HEK293 (cell line): Measurements from ENCODE around the gene CHRM2.

Experiments
- CTCF ChIA-PET: fragments of 350-600 bp; formaldehyde crosslinking; extraction: SDS; loops from one replicate; lab custom pipeline; 2021; ENCODE audit warnings: antibody characterized with exemption; lab: Yijun Ruan, JAX
- POLR2A ChIA-PET: fragments of 300-600 bp; formaldehyde crosslinking; extraction: SDS; loops from one replicate; lab custom pipeline; 2020; ENCODE audit warnings: antibody characterized with exemption, inconsistent platforms; lab: Yijun Ruan, JAX
- H3K27ac ChIP-seq: fragments of 200-500 bp; sonication (Bioruptor generic); 2 replicates; pipeline ENCODE4 v1.5.1; 2014; ENCODE audit warnings: low read depth, low read length, control low read depth, inconsistent platforms; ENCODE audit errors: extremely low read depth
- H3K36me3 ChIP-seq, 2 experiments: fragments of 200-500 bp in 1 of 2; sonication (Bioruptor generic) in 1 of 2; 1 replicate in 1 of 2; 2 replicates in 1 of 2; pipeline ENCODE4 v1.5.1; 2014 to 2017; ENCODE audit warnings: inconsistent platforms in 2 of 2, low read length in 2 of 2; ENCODE audit not compliant: control insufficient read depth in 2 of 2, insufficient read depth in 1 of 2
- H3K4me1 ChIP-seq: fragments of 200-500 bp; sonication (Bioruptor generic); 2 replicates; pipeline ENCODE4 v1.5.1; 2014; ENCODE audit warnings: mild to moderate bottlenecking, low read length, inconsistent platforms; ENCODE audit not compliant: control insufficient read depth, insufficient read depth
- H3K4me3 ChIP-seq: 2 replicates; pipeline ENCODE4 v1.5.1; 2011; ENCODE audit warnings: low read depth, mild to moderate bottlenecking, control low read depth, low read length, moderate library complexity
- H3K9me3 ChIP-seq: fragments of 200-500 bp; sonication (Bioruptor generic); 2 replicates; pipeline ENCODE4 v1.5.1; 2014; ENCODE audit warnings: low read depth, low read length, inconsistent platforms; ENCODE audit not compliant: control insufficient read depth, insufficient read depth
- BCL11A ChIP-seq: fragments of 450-650 bp; formaldehyde crosslinking; IDR thresholded peaks from 2 replicates; pipeline ENCODE4 v1.5.1; 2016; ENCODE audit warnings: low read depth, missing biosample characterization, missing genetic modification characterization
- HOXC10 ChIP-seq: sonication (generic); formaldehyde crosslinking; IDR thresholded peaks from 2 replicates; pipeline ENCODE4 v1.8.1; 2023; ENCODE audit warnings: mild to moderate bottlenecking, missing genetic modification reagents
- HOXD13 ChIP-seq: sonication (generic); formaldehyde crosslinking; IDR thresholded peaks from 2 replicates; pipeline ENCODE4 v1.8.0; 2022; ENCODE audit warnings: missing genetic modification reagents, borderline replicate concordance
- YY1 ChIP-seq: fragments of 450-650 bp; formaldehyde crosslinking; IDR thresholded peaks from 2 replicates; pipeline ENCODE4 v1.5.1; 2018; ENCODE audit warnings: missing biosample characterization, missing genetic modification characterization
- ZBTB21 ChIP-seq: fragments of 450-650 bp; formaldehyde crosslinking; IDR thresholded peaks from 2 replicates; pipeline ENCODE4 v1.5.1; 2017; ENCODE audit warnings: missing biosample characterization, missing genetic modification characterization
- ZBTB7A ChIP-seq: fragments of 450-650 bp; formaldehyde crosslinking; IDR thresholded peaks from 2 replicates; pipeline ENCODE4 v1.5.1; 2016; ENCODE audit warnings: low read depth, missing biosample characterization, missing genetic modification characterization
- ZFP41 ChIP-seq: fragments of 450-650 bp; formaldehyde crosslinking; IDR thresholded peaks from 2 replicates; pipeline ENCODE4 v1.5.1; 2016; ENCODE audit warnings: missing biosample characterization, missing genetic modification characterization, borderline replicate concordance
- ZNF146 ChIP-seq: fragments of 450-650 bp; formaldehyde crosslinking; IDR thresholded peaks from 2 replicates; pipeline ENCODE4 v1.5.1; 2016; ENCODE audit warnings: missing biosample characterization, missing genetic modification characterization
- ZNF23 ChIP-seq: fragments of 450-650 bp; formaldehyde crosslinking; IDR thresholded peaks from 2 replicates; pipeline ENCODE4 v1.5.1; 2016; ENCODE audit warnings: missing biosample characterization, missing genetic modification characterization, borderline replicate concordance
- ZNF24 ChIP-seq: fragments of 450-650 bp; formaldehyde crosslinking; IDR thresholded peaks from 2 replicates; pipeline ENCODE4 v1.5.1; 2016; ENCODE audit warnings: missing biosample characterization, missing genetic modification characterization
- ZNF274 ChIP-seq, 2 experiments: fragments of 200-500 bp in 1 of 2; fragments of 450-650 bp in 1 of 2; sonication (Bioruptor generic) in 1 of 2; formaldehyde crosslinking in 1 of 2; IDR thresholded peaks; 2 replicates each; pipeline versions ENCODE4 v1.5.1 to v1.6.1; 2014 to 2016; ENCODE audit warnings: borderline replicate concordance in 1 of 2, inconsistent platforms in 1 of 2, low read length in 1 of 2, missing biosample characterization in 1 of 2, missing genetic modification characterization in 1 of 2
- ZNF341 ChIP-seq: fragments of 450-650 bp; formaldehyde crosslinking; IDR thresholded peaks from 2 replicates; pipeline ENCODE4; 2016; ENCODE audit warnings: low read depth, missing biosample characterization, missing genetic modification characterization
- ZNF394 ChIP-seq: fragments of 450-650 bp; formaldehyde crosslinking; IDR thresholded peaks from 2 replicates; pipeline ENCODE4 v1.5.1; 2016; ENCODE audit warnings: missing biosample characterization, missing genetic modification characterization, mild to moderate bottlenecking, moderate library complexity, borderline replicate concordance
- ZNF670 ChIP-seq: fragments of 450-650 bp; formaldehyde crosslinking; IDR thresholded peaks from 2 replicates; pipeline ENCODE4 v1.5.1; 2016; ENCODE audit warnings: missing biosample characterization, missing genetic modification characterization, low read depth
- ZNF677 ChIP-seq: fragments of 450-650 bp; IDR thresholded peaks from 2 replicates; pipeline ENCODE4 v1.5.0; 2018; ENCODE audit warnings: missing biosample characterization, mild to moderate bottlenecking, missing genetic modification characterization, moderate library complexity
- ZNF791 ChIP-seq: fragments of 450-650 bp; formaldehyde crosslinking; IDR thresholded peaks from 2 replicates; pipeline ENCODE4 v1.5.1; 2016; ENCODE audit warnings: missing biosample characterization, missing genetic modification characterization
- ZSCAN30 ChIP-seq: fragments of 450-650 bp; IDR thresholded peaks from 2 replicates; pipeline ENCODE4 v1.5.1; 2018; ENCODE audit warnings: missing biosample characterization, mild to moderate bottlenecking, missing genetic modification characterization, moderate library complexity
- TF ChIP-seq, protein P1 (sequence below): fragments of 450-650 bp; formaldehyde crosslinking; IDR thresholded peaks from 2 replicates; pipeline ENCODE4 v1.5.1; 2016; ENCODE audit warnings: missing biosample characterization, missing genetic modification characterization
- TF ChIP-seq, protein P2 (sequence below): fragments of 450-650 bp; formaldehyde crosslinking; IDR thresholded peaks from 2 replicates; pipeline ENCODE4 v1.5.1; 2017; ENCODE audit warnings: missing biosample characterization, missing genetic modification characterization
- TF ChIP-seq, protein P3 (sequence below): fragments of 450-650 bp; formaldehyde crosslinking; optimal IDR thresholded peaks from 2 replicates; pipeline ENCODE3; 2016; ENCODE audit warnings: missing biosample characterization, mild to moderate bottlenecking, missing genetic modification characterization
- TF ChIP-seq, protein P4 (sequence below): fragments of 450-650 bp; formaldehyde crosslinking; IDR thresholded peaks from 2 replicates; pipeline ENCODE4 v1.5.1; 2016; ENCODE audit warnings: missing biosample characterization, missing genetic modification characterization
- TF ChIP-seq, protein P5 (sequence below): fragments of 450-650 bp; formaldehyde crosslinking; IDR thresholded peaks from 2 replicates; pipeline ENCODE4 v1.5.1; 2016; ENCODE audit warnings: missing biosample characterization, missing genetic modification characterization

The CHRM2 gene

DNA sequence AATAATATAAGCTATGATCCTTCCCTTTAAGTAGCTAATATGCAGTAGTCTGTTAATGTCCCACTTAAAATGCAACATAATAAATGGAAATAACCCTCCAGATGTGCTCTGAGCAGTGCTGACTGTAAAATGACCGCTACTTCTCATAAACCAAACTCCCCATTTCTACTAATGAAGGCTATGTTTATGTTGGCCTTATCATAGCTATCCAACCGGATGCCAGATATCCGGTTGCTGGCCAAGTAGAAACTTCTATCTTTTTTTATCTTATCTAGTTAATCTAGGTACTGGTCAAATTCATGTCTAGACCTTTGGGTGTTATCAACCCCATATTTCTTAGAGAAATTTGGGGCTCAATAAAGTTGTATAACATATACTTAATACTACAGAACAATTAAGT lies 56.6 kb downstream of the CHRM2 start:
- Histone ChIP-seq H3K9me3 (no peaks in the 10 kb centered on the region), H3K4me1 (no peaks in the 10 kb centered on the region), H3K4me3 (no peak overlapping the region), H3K27ac (no peak overlapping the region), H3K36me3 (no peaks in the 10 kb centered on the region)
- no peak for TF ChIP-seq ZNF341 (tag by site-specific recombination)
- TF ChIP-seq, protein P1, sequence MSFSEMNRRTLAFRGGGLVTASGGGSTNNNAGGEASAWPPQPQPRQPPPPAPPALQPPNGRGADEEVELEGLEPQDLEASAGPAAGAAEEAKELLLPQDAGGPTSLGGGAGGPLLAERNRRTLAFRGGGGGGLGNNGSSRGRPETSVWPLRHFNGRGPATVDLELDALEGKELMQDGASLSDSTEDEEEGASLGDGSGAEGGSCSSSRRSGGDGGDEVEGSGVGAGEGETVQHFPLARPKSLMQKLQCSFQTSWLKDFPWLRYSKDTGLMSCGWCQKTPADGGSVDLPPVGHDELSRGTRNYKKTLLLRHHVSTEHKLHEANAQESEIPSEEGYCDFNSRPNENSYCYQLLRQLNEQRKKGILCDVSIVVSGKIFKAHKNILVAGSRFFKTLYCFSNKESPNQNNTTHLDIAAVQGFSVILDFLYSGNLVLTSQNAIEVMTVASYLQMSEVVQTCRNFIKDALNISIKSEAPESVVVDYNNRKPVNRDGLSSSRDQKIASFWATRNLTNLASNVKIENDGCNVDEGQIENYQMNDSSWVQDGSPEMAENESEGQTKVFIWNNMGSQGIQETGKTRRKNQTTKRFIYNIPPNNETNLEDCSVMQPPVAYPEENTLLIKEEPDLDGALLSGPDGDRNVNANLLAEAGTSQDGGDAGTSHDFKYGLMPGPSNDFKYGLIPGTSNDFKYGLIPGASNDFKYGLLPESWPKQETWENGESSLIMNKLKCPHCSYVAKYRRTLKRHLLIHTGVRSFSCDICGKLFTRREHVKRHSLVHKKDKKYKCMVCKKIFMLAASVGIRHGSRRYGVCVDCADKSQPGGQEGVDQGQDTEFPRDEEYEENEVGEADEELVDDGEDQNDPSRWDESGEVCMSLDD (tag by site-specific recombination): no peak
- no peak for TF ChIP-seq BCL11A
- no peak for TF ChIP-seq ZNF24 (tag by site-specific recombination)
- TF ChIP-seq ZFP41: no peak
- TF ChIP-seq, protein P2, sequence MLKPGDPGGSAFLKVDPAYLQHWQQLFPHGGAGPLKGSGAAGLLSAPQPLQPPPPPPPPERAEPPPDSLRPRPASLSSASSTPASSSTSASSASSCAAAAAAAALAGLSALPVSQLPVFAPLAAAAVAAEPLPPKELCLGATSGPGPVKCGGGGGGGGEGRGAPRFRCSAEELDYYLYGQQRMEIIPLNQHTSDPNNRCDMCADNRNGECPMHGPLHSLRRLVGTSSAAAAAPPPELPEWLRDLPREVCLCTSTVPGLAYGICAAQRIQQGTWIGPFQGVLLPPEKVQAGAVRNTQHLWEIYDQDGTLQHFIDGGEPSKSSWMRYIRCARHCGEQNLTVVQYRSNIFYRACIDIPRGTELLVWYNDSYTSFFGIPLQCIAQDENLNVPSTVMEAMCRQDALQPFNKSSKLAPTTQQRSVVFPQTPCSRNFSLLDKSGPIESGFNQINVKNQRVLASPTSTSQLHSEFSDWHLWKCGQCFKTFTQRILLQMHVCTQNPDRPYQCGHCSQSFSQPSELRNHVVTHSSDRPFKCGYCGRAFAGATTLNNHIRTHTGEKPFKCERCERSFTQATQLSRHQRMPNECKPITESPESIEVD (tag by site-specific recombination): no peak
- TF ChIP-seq, protein P3, sequence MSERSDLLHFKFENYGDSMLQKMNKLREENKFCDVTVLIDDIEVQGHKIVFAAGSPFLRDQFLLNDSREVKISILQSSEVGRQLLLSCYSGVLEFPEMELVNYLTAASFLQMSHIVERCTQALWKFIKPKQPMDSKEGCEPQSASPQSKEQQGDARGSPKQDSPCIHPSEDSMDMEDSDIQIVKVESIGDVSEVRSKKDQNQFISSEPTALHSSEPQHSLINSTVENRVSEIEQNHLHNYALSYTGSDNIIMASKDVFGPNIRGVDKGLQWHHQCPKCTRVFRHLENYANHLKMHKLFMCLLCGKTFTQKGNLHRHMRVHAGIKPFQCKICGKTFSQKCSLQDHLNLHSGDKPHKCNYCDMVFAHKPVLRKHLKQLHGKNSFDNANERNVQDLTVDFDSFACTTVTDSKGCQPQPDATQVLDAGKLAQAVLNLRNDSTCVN (tag by site-specific recombination): no peak
- no peak for TF ChIP-seq ZBTB21
- no peak for TF ChIP-seq ZNF23 (tag by site-specific recombination)
- TF ChIP-seq HOXC10 (CRISPR knock-in tag): no peak
- TF ChIP-seq ZNF677: no peak
- TF ChIP-seq, protein P4, sequence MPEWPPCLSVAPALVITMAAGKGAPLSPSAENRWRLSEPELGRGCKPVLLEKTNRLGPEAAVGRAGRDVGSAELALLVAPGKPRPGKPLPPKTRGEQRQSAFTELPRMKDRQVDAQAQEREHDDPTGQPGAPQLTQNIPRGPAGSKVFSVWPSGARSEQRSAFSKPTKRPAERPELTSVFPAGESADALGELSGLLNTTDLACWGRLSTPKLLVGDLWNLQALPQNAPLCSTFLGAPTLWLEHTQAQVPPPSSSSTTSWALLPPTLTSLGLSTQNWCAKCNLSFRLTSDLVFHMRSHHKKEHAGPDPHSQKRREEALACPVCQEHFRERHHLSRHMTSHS (tag by site-specific recombination): no peak
- TF ChIP-seq YY1 (tag by site-specific recombination): no peak
- no peak for TF ChIP-seq ZNF670 (tag by site-specific recombination)
- no peak for TF ChIP-seq ZNF394 (tag by site-specific recombination)
- TF ChIP-seq ZNF274 (IDR thresholded peaks at IDR 0.05; ENCODE audit: low read length): no peak
- TF ChIP-seq ZNF274 (tag by site-specific recombination; IDR thresholded peaks at IDR 0.05; ENCODE audit: borderline replicate concordance): no peak
- POLR2A ChIA-PET: interaction anchor here (0.6 kb wide), 1 partner anchor 238 kb away, joined by 3 read pairs; no protein-coding TSS in a partner anchor
- CTCF ChIA-PET: interaction anchor here (1.0 kb wide), 2 partner anchors 12 to 17 kb away, joined by 3 read pairs; no protein-coding TSS in a partner anchor

DNA sequence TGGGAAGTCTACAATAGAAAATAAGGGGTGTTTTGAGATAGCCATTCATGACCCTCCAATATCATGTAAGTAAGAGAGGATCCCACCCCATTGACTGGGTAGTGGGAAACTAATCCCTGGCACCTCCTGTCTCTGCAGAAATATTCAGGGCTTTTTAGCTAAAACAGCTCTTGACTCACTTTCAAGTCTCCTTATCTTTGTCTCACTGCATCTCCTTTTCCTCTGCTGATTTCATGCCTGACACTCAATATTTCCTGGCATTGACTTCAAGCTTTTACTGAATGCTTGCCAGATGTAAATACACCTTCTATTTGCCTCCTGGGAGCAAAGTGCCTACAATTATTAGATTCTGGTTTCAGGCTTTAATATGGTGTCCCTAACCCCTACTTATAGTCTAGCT lies 57.1 kb downstream of the CHRM2 start:
- H3K4me3 ChIP-seq: no peak overlapping the region
- POLR2A ChIA-PET: no interaction called here
- H3K36me3 ChIP-seq: no peaks in the 10 kb centered on the region
- TF ChIP-seq ZNF791: no peak
- TF ChIP-seq, protein P5, sequence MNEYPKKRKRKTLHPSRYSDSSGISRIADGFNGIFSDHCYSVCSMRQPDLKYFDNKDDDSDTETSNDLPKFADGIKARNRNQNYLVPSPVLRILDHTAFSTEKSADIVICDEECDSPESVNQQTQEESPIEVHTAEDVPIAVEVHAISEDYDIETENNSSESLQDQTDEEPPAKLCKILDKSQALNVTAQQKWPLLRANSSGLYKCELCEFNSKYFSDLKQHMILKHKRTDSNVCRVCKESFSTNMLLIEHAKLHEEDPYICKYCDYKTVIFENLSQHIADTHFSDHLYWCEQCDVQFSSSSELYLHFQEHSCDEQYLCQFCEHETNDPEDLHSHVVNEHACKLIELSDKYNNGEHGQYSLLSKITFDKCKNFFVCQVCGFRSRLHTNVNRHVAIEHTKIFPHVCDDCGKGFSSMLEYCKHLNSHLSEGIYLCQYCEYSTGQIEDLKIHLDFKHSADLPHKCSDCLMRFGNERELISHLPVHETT: no peak
- TF ChIP-seq ZBTB21: no peak
- TF ChIP-seq ZNF274 (IDR thresholded peaks at IDR 0.05; ENCODE audit: low read length): no peak
- no peak for TF ChIP-seq ZNF274 (tag by site-specific recombination; IDR thresholded peaks at IDR 0.05; ENCODE audit: borderline replicate concordance)
- no peak for TF ChIP-seq ZFP41
- TF ChIP-seq ZSCAN30 (tag by site-specific recombination): no peak
- TF ChIP-seq ZBTB7A (tag by site-specific recombination): no peak
- TF ChIP-seq HOXD13 (CRISPR knock-in tag): no peak
- no peak for TF ChIP-seq ZNF146
- no peaks in the 10 kb centered on the region for H3K9me3 ChIP-seq
- CTCF ChIA-PET: no interaction called here
- H3K27ac ChIP-seq: no peak overlapping the region
- H3K4me1 ChIP-seq: no peaks in the 10 kb centered on the region
